ENCODE results near the gene SERPINA12. TPM values are rescaled to one million over a fixed set of nuclear protein-coding genes. Genes with fewer than 3 reads are reported as not detected.

SERPINA12 gene
- total RNA-seq, 1 experiment from 2014 or later, result not detected

DNA sequence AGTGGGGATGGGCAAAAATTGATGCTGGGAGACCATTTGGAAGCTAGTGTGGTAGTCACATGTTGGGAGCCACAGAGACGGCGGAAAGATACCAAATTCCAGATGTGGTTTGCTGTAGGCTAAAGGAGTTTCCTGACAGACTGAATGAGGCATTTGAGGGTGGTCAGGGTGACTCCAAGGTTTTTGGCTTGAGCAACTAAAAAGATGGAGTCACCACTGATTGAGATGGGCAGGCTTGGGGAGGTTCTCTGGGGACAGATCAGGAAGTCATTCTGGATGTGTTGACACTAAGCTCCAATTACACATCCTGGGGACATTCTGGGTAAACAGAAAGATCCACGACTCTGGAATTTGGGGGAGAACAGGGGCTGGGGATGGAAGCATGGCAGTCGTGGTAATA lies 17.8 kb downstream of the SERPINA12 start:
- no peaks in the 10 kb centered on the region for H4K20me1 ChIP-seq (ENCODE audit: insufficient read depth, low read depth, low read length)
- no peaks in the 10 kb centered on the region for H3K36me3 ChIP-seq (ENCODE audit: insufficient read depth, low read length)
- 0 out of 2 replicates have a peak, but pooled peaks cover 3% of the 10 kb centered on the region for H3K27me3 ChIP-seq (ENCODE audit: low read length)
- H2AFZ ChIP-seq (ENCODE audit: low read length), result no peak overlapping the region
- H3K4me1 ChIP-seq (ENCODE audit: low read length), result peaks cover 52% of the 10 kb centered on the region
- no peaks in the 10 kb centered on the region for H3K79me2 ChIP-seq (ENCODE audit: low read length)
- peak overlapping the region; percentile 6; the same call in 1 of the 2 replicates for H3K9ac ChIP-seq (ENCODE audit: low read length)
- H3K9me3 ChIP-seq (ENCODE audit: low read length), result no peaks in the 10 kb centered on the region
- no peak overlapping the region for H3K27ac ChIP-seq (ENCODE audit: low read length)
- H3K9me2 ChIP-seq (replicated peaks; ENCODE audit: insufficient read depth, low read length), result no peaks in the 10 kb centered on the region
- H3K4me3 ChIP-seq (ENCODE audit: low read length), result no peak overlapping the region
- H3K4me2 ChIP-seq (ENCODE audit: low read depth, low read length, poor library complexity, severe bottlenecking), result peak overlapping the region; percentile 1
- DNase-seq, result no peak

DNA sequence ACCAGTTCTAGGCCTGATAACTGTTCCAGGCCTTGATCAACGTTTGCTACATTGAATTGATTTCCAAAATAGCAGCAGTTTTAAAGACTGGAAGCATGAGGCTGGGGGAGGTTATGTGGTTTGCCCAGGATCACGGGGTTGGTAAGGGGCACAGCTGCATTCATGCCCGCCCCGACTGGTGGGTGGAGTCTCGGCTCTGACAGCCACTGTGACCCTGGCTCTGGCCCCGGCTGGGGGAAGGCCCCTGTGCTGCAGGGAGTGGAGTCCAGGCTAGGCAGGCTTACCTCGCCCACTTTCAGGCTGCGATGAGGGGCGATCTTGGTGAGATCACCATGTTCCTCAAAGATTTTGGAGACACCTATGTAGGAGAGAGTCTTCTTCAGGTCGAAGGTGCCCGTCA lies 19.9 kb downstream of the SERPINA12 start:
- DNase-seq, result no peak
- Histone ChIP-seq H3K9me3 (ENCODE audit: low read length) (no peaks in the 10 kb centered on the region), H3K4me1 (ENCODE audit: low read length) (peaks cover 72% of the 10 kb centered on the region), H3K27ac (ENCODE audit: low read length) (no peak overlapping the region), H2AFZ (ENCODE audit: low read length) (no peak overlapping the region), H3K27me3 (ENCODE audit: low read length) (0 out of 2 replicates have a peak, but pooled peaks cover 3% of the 10 kb centered on the region), H4K20me1 (ENCODE audit: insufficient read depth, low read depth, low read length) (no peaks in the 10 kb centered on the region), H3K36me3 (ENCODE audit: insufficient read depth, low read length) (no peaks in the 10 kb centered on the region), H3K9ac (ENCODE audit: low read length) (no peak overlapping the region), H3K4me2 (ENCODE audit: low read depth, low read length, poor library complexity, severe bottlenecking) (peak overlapping the region; percentile 5), H3K79me2 (ENCODE audit: low read length) (no peaks in the 10 kb centered on the region), H3K9me2 (replicated peaks; ENCODE audit: insufficient read depth, low read length) (no peaks in the 10 kb centered on the region), H3K4me3 (ENCODE audit: low read length) (no peak overlapping the region)

DNA sequence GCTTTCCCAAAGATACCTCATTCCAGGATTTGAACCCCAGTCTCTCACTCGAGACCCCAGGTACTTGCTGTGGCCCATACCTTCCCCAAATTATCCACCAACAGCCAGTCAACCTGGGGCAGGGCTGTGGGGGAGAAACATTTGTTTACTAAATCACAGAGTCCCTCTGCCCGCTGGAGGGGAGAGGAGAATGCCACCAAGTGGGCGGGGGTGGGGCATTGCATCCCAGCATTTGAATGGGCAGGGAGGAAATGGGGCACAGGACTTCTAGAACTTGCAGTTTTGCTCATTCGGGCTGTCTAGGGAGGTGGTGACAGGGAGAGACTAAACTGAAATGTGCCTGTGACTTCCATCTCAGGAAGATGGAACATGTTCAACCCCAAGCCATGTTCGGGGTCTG lies 22.4 kb downstream of the SERPINA12 start:
- Histone ChIP-seq H3K27ac (ENCODE audit: low read length) (no peak overlapping the region), H4K20me1 (ENCODE audit: insufficient read depth, low read depth, low read length) (no peaks in the 10 kb centered on the region), H3K9ac (ENCODE audit: low read length) (peak overlapping the region; percentile 39), H3K36me3 (ENCODE audit: insufficient read depth, low read length) (no peaks in the 10 kb centered on the region), H3K9me3 (ENCODE audit: low read length) (no peaks in the 10 kb centered on the region), H3K4me3 (ENCODE audit: low read length) (peak overlapping the region; percentile 22; the same call in 1 of the 2 replicates), H3K27me3 (ENCODE audit: low read length) (no peaks in the 10 kb centered on the region), H3K9me2 (replicated peaks; ENCODE audit: insufficient read depth, low read length) (no peaks in the 10 kb centered on the region), H2AFZ (ENCODE audit: low read length) (0 out of 2 replicates have a peak overlapping the region, but pooled peaks have one; percentile 30), H3K79me2 (ENCODE audit: low read length) (no peaks in the 10 kb centered on the region), H3K4me1 (ENCODE audit: low read length) (peaks cover 73% of the 10 kb centered on the region), H3K4me2 (ENCODE audit: low read depth, low read length, poor library complexity, severe bottlenecking) (peak overlapping the region; percentile 59)
- DNase-seq, result no peak

DNA sequence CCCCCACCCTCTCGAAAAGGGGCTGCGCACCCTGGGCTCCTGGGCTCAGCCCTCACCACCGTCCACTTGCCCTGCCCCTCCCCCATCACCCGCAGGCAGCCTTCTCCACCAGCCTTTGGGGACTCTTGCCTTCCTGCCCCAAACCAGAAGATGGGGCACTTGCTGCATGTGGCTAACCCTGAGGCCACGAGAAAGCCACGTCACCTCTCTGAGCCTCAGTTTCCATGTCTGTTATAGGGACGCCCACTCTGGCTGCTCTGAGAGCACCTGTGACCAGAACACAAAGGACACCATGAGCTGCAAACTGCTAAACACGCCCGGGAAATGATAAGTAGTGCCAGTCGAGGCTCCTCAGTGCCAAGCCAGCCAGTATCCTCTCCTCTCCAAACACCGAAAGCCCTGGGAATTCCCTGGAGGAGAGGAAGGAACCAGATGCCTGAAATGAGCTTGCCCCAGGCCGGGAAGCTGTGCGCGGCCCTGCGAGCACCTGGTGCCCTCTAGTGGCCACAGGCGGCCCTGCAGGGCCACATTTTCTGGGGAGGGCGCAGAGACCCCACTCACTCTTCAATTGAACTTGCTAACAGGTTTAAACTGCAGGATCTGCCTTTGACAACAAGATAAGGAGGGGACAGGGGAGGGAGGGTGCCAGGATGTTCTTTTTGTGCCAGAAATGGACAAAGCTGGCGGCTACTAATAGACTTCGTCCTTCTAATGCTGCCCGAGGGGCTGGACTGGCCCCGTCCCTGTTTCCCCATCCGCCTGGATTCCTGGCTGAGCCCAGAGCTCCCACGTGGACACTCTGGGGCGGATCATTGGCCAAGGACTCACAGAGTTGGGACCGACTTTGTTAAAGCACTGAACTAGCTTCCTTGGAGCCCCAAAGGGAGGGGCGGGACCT lies 23.1 kb downstream of the SERPINA12 start:
- Histone ChIP-seq H3K9me2 (replicated peaks; ENCODE audit: insufficient read depth, low read length) (no peaks in the 10 kb centered on the region), H2AFZ (ENCODE audit: low read length) (peak overlapping the region; percentile 42; the same call in 1 of the 2 replicates), H3K79me2 (ENCODE audit: low read length) (no peaks in the 10 kb centered on the region), H3K27ac (ENCODE audit: low read length) (no peak overlapping the region), H3K4me3 (ENCODE audit: low read length) (peak overlapping the region; percentile 28; the same call in 1 of the 2 replicates), H3K9ac (ENCODE audit: low read length) (peak overlapping the region; percentile 40), H3K9me3 (ENCODE audit: low read length) (no peaks in the 10 kb centered on the region), H3K27me3 (ENCODE audit: low read length) (no peaks in the 10 kb centered on the region), H4K20me1 (ENCODE audit: insufficient read depth, low read depth, low read length) (no peaks in the 10 kb centered on the region), H3K4me2 (ENCODE audit: low read depth, low read length, poor library complexity, severe bottlenecking) (peak overlapping the region; percentile 59), H3K4me1 (ENCODE audit: low read length) (peaks cover 74% of the 10 kb centered on the region), H3K36me3 (ENCODE audit: insufficient read depth, low read length) (no peaks in the 10 kb centered on the region)
- peak; percentile 83 for DNase-seq

- Histone ChIP-seq H3K4me2 (ENCODE audit: low read depth, low read length, poor library complexity, severe bottlenecking) (no peak overlapping the region), H3K9me3 (ENCODE audit: low read length) (no peaks in the 10 kb centered on the region), H3K4me1 (ENCODE audit: low read length) (peaks cover 70% of the 10 kb centered on the region), H3K9me2 (replicated peaks; ENCODE audit: insufficient read depth, low read length) (no peaks in the 10 kb centered on the region), H3K36me3 (ENCODE audit: insufficient read depth, low read length) (no peaks in the 10 kb centered on the region), H4K20me1 (ENCODE audit: insufficient read depth, low read depth, low read length) (no peaks in the 10 kb centered on the region), H3K9ac (ENCODE audit: low read length) (no peak overlapping the region), H3K79me2 (ENCODE audit: low read length) (no peaks in the 10 kb centered on the region), H2AFZ (ENCODE audit: low read length) (no peak overlapping the region), H3K27ac (ENCODE audit: low read length) (no peak overlapping the region), H3K27me3 (ENCODE audit: low read length) (no peaks in the 10 kb centered on the region), H3K4me3 (ENCODE audit: low read length) (no peak overlapping the region)
- DNase-seq, result peak; percentile 69
Measured at GRCh38 chr14:94484481-94484880, 24.8 kb downstream of the SERPINA12 start.

DNA sequence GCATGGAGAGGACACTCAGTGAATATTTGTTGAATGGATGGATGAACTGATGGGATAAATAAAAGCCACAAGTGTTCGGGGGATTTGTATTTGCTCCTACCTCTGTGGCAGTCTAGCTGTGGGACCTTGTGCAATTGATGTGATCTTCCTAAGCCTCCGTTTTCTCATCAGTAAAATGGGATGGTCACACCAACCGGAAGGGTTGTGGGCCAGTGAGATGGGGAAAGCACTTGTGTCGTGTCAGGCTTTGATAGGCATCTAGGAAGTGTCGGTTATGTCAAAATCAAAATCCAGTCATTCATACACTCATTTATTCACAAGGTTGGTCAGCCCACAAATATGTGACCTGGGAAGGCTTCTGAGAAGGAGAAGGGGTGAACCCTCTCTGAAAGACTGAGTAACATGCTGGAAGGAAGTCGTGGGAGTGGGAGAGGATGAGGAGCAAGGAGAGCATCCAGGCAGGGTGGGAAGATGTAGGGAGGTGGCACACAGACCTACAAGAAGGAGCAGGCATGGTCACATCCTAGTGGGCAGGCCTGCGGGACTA lies 25.5 kb downstream of the SERPINA12 start:
- H3K4me1 ChIP-seq (ENCODE audit: low read length), result peaks cover 65% of the 10 kb centered on the region
- DNase-seq, result no peak
- H3K9ac ChIP-seq (ENCODE audit: low read length), result peak overlapping the region; percentile 9
- H2AFZ ChIP-seq (ENCODE audit: low read length), result no peak overlapping the region
- no peaks in the 10 kb centered on the region for H3K9me2 ChIP-seq (replicated peaks; ENCODE audit: insufficient read depth, low read length)
- no peaks in the 10 kb centered on the region for H4K20me1 ChIP-seq (ENCODE audit: insufficient read depth, low read depth, low read length)
- H3K27ac ChIP-seq (ENCODE audit: low read length), result peak overlapping the region; percentile 89
- peak overlapping the region; percentile 64 for H3K4me2 ChIP-seq (ENCODE audit: low read depth, low read length, poor library complexity, severe bottlenecking)
- H3K9me3 ChIP-seq (ENCODE audit: low read length), result peaks cover under 1% of the 10 kb centered on the region
- no peaks in the 10 kb centered on the region for H3K27me3 ChIP-seq (ENCODE audit: low read length)
- peak overlapping the region; percentile 24; the same call in 1 of the 2 replicates for H3K4me3 ChIP-seq (ENCODE audit: low read length)
- H3K36me3 ChIP-seq (ENCODE audit: insufficient read depth, low read length), result peaks cover 2% of the 10 kb centered on the region; the same call in 1 of the 2 replicates
- no peaks in the 10 kb centered on the region for H3K79me2 ChIP-seq (ENCODE audit: low read length)

GRCh38 chr14:94483071-94483451 lies 26.2 kb downstream of the SERPINA12 start:
- Histone ChIP-seq H2AFZ (ENCODE audit: low read length) (no peak overlapping the region), H3K79me2 (ENCODE audit: low read length) (no peaks in the 10 kb centered on the region), H3K9ac (ENCODE audit: low read length) (peak overlapping the region; percentile 57), H3K36me3 (ENCODE audit: insufficient read depth, low read length) (peaks cover 5% of the 10 kb centered on the region; the same call in 1 of the 2 replicates), H4K20me1 (ENCODE audit: insufficient read depth, low read depth, low read length) (no peaks in the 10 kb centered on the region), H3K4me2 (ENCODE audit: low read depth, low read length, poor library complexity, severe bottlenecking) (peak overlapping the region; percentile 64), H3K27me3 (ENCODE audit: low read length) (no peaks in the 10 kb centered on the region), H3K27ac (ENCODE audit: low read length) (peak overlapping the region; percentile 89), H3K9me3 (ENCODE audit: low read length) (peaks cover 8% of the 10 kb centered on the region), H3K4me1 (ENCODE audit: low read length) (peaks cover 65% of the 10 kb centered on the region), H3K9me2 (replicated peaks; ENCODE audit: insufficient read depth, low read length) (no peaks in the 10 kb centered on the region), H3K4me3 (ENCODE audit: low read length) (peak overlapping the region; percentile 41; the same call in 1 of the 2 replicates)
- peak; percentile 91 for DNase-seq

Measured in Karpas-422 (cell line).